ENCODE data around the gene PRKCB. TPM values are rescaled to one million over a fixed set of nuclear protein-coding genes. Genes with fewer than 3 reads are reported as not detected.

PRKCB gene
- total and polyA plus RNA-seq, 2 of the 8 experiments (the other 6 are each of a cell fraction or from before 2014, with no cell fraction given), result 7.1 to 12.1 TPM

GRCh38 chr16:23905027-23905426, 69.2 kb downstream of the PRKCB start:
- Histone ChIP-seq H3K4me2 (ENCODE audit: insufficient read depth in 1 of 2, low read depth in 2 of 2, low read length in 2 of 2) (no peak overlapping the region), H3K56ac (replicated peaks; ENCODE audit: insufficient read length, low read depth, low read length) (no peak overlapping the region), H3K79me2 (ENCODE audit: control insufficient read depth in 1 of 2, insufficient read depth in 2 of 2, low read length in 2 of 2) (no peaks in the 10 kb centered on the region; a peak in 1 of 4 replicates), H2BK20ac (ENCODE audit: low read length) (no peak overlapping the region), H3K27me3 (replicated peaks in 1 of 4; ENCODE audit: control insufficient read depth in 3 of 4, extremely low read depth in 1 of 4, insufficient read depth in 3 of 4, low read length in 3 of 4) (no peaks in the 10 kb centered on the region), H4K8ac (ENCODE audit: extremely low read depth, insufficient read depth, low read length) (no peak overlapping the region), H3K23me2 (ENCODE audit: low read depth, low read length) (no peaks in the 10 kb centered on the region), H4K20me1 (replicated peaks in 1 of 2; ENCODE audit: control insufficient read depth in 1 of 2, insufficient read depth in 2 of 2, low read length in 2 of 2) (no peaks in the 10 kb centered on the region), H2AFZ (ENCODE audit: low read length) (no peak overlapping the region), H3K23ac (ENCODE audit: insufficient read length) (no peak overlapping the region), H3K4ac (replicated peaks; ENCODE audit: insufficient read length, low read depth, low read length) (no peak overlapping the region), H4K5ac (ENCODE audit: insufficient read length, low read depth, low read length) (no peak overlapping the region), H4K91ac (replicated peaks; ENCODE audit: insufficient read length, low read length) (no peak overlapping the region), H2BK120ac (replicated peaks; ENCODE audit: low read depth, low read length) (no peak overlapping the region), H3K18ac (ENCODE audit: extremely low read depth, low read length) (no peak overlapping the region), H3K14ac (ENCODE audit: insufficient read length) (no peak overlapping the region), H3K4me1 (replicated peaks in 1 of 4; ENCODE audit: control insufficient read depth in 3 of 4, insufficient read depth in 4 of 4, low read length in 3 of 4) (peaks cover 5 to 19% (median 13%) of the 10 kb centered on the region in 4 experiments; a peak in 6 of 7 replicates), H3K4me3 (ENCODE audit: extremely low read depth in 1 of 4, insufficient read depth in 2 of 4, low read depth in 3 of 4, low read length in 4 of 4) (no peak overlapping the region), H2BK12ac (ENCODE audit: low read depth, low read length) (no peak overlapping the region), H2BK5ac (ENCODE audit: low read depth, low read length) (no peak overlapping the region), H3K9ac (replicated peaks in 1 of 4; ENCODE audit: extremely low read depth in 1 of 4, low read depth in 3 of 4, low read length in 3 of 4) (no peak overlapping the region), H3K9me3 (ENCODE audit: insufficient read depth in 2 of 2, low read depth in 1 of 2, low read length in 1 of 2) (no peaks in the 10 kb centered on the region), H3K27ac (ENCODE audit: low read depth, low read length) (0 out of 2 replicates have a peak overlapping the region, but pooled peaks have one; percentile 22), H2BK15ac (ENCODE audit: low read length) (no peak overlapping the region), H3K36me3 (ENCODE audit: control insufficient read depth in 2 of 4, insufficient read depth in 4 of 4, low read length in 3 of 4) (no peaks in the 10 kb centered on the region), H2AK5ac (ENCODE audit: low read depth, low read length) (no peak overlapping the region), H3K79me1 (ENCODE audit: low read depth, low read length) (no peaks in the 10 kb centered on the region)
- TF ChIP-seq YY1 (IDR thresholded peaks at IDR 0.05; ENCODE audit: low read depth, low read length) (peak; percentile 43; the same call in 1 of the 2 replicates), HDAC2 (IDR thresholded peaks at IDR 0.05; ENCODE audit: borderline replicate concordance in 1 of 2, low read depth in 2 of 2, low read length in 2 of 2) (no peak), TEAD4 (IDR thresholded peaks at IDR 0.05; ENCODE audit: low read depth, low read length) (peak; percentile 97), E2F6 (IDR thresholded peaks at IDR 0.05) (no peak)
- ChIA-PET POLR2A (ENCODE audit: partially characterized antibody) (no interaction called here), CTCF (ENCODE audit: partially characterized antibody) (interaction anchor here (0.6 to 1.5 kb wide), 4 partner anchors 14 to 66 kb away, joined by 3 to 4 read pairs (median 4); no protein-coding TSS in a partner anchor)
- FAIRE-seq (peak; percentile 62), DNase-seq (ENCODE audit: low read depth in 1 of 2, low spot score in 2 of 2) (peak in 1 of 2 experiments; percentile 68)
- WGBS, 2 experiments (ENCODE audit: extremely low coverage in 1 of 2, insufficient coverage in 1 of 2, insufficient read length in 1 of 2, insufficient replicate concordance in 2 of 2, low coverage in 1 of 2, low lambda C conversion rate in 2 of 2, missing lambda C conversion rate in 1 of 2), result 42% methylated on average over 7 of the region's 8 CpGs; no CpG with 5 or more reads in 1 of the 2 experiments
